K562 (cell line): Measurements from ENCODE around the gene CLPSL2. TPM values are rescaled to one million over a fixed set of nuclear protein-coding genes. Genes with fewer than 3 reads are reported as not detected.

Source experiments
- C11orf30 ChIP-seq: fragments of 450-650 bp; IDR thresholded peaks from 2 replicates; pipeline ENCODE4 v1.6.1; 2016; ENCODE audit warnings: low read depth, mild to moderate bottlenecking
- CEBPB ChIP-seq: fragments of 450-650 bp; IDR thresholded peaks from 2 replicates; pipeline ENCODE4 v1.6.1; 2016; ENCODE audit warnings: missing genetic modification characterization, missing compliant biosample characterization
- CREM ChIP-seq: IDR thresholded peaks from 2 replicates; pipeline ENCODE4 v1.6.1; 2014; ENCODE audit warnings: antibody characterized with exemption, low read depth
- CTBP1 ChIP-seq: fragments of 450-650 bp; IDR thresholded peaks from 2 replicates; pipeline ENCODE4 v1.6.1; 2016; ENCODE audit warnings: borderline replicate concordance
- E2F5 ChIP-seq: sonication (generic); formaldehyde crosslinking; IDR thresholded peaks from 2 replicates; pipeline ENCODE4 v1.8.0; 2022; ENCODE audit warnings: mild to moderate bottlenecking, missing genetic modification reagents
- GABPB2 ChIP-seq: fragments of 250-450 bp; sonication (Bioruptor Pico); conservative IDR thresholded peaks from 2 replicates; pipeline ENCODE4 v1.5.1; 2021; ENCODE audit warnings: mild to moderate bottlenecking
- HMBOX1 ChIP-seq: sonication (generic); IDR thresholded peaks from 2 replicates; pipeline ENCODE4 v1.6.1; 2016
- NFYB ChIP-seq: IDR thresholded peaks from 2 replicates; pipeline ENCODE4 v1.6.1; 2011; ENCODE audit warnings: mild to moderate bottlenecking, moderate library complexity; ENCODE audit not compliant: insufficient read length; ENCODE audit errors: extremely low read depth
- PML ChIP-seq: IDR thresholded peaks from 2 replicates; pipeline ENCODE4 v1.6.1; 2012; ENCODE audit warnings: low read length, inconsistent platforms
- PRDM10 ChIP-seq: fragments of 450-650 bp; IDR thresholded peaks from 2 replicates; pipeline ENCODE4 v1.6.1; 2018; ENCODE audit not compliant: partially characterized antibody
- U2AF2 ChIP-seq: fragments of 200-400 bp; formaldehyde crosslinking; optimal IDR thresholded peaks from 2 replicates; pipeline ENCODE3; 2017; ENCODE audit warnings: low read depth, mild to moderate bottlenecking, low read length
- ZNF561 ChIP-seq: fragments of 450-650 bp; formaldehyde crosslinking; conservative IDR thresholded peaks from 2 replicates; pipeline ENCODE4 v1.4.0; 2020; ENCODE audit warnings: mild to moderate bottlenecking, moderate library complexity
- polyA plus RNA-seq, 8 experiments: library from polyadenylated mRNA; depleted of rRNA in 4 of 8; stranded (reverse) in 5 of 8; unstranded in 3 of 8; fragments of >200 nt; fragmentation: Nextera tagmentation in 2 of 8; fragmentation: Illumina TruSeq in 1 of 8; extraction: Ambion mirVana in 2 of 8; extraction: Trizol in 1 of 8; gene quantifications; 2 replicates each; pipeline versions ENCODE4 v1.2.1 to v1.2.3, GENCODE V29; 2011 to 2014; ENCODE audit warnings: inconsistent platforms in 1 of 8, missing spikeins in 1 of 8
- total RNA-seq, 7 experiments: library from RNA; depleted of rRNA in 6 of 7; stranded (reverse); fragments of >200 nt in 6 of 7; fragmentation: Illumina TruSeq in 2 of 7; extraction: Trizol in 2 of 7; gene quantifications; 2 replicates each; pipeline versions ENCODE4 v1.2.1 to v1.2.3, GENCODE V29; 2011 to 2021; ENCODE audit warnings: low replicate concordance in 1 of 7
- TF ChIP-seq, protein P1 (sequence below), 2 experiments: fragments of 450-650 bp; IDR thresholded peaks; 2 replicates each; pipeline ENCODE4 v1.6.1; 2018; ENCODE audit warnings: mild to moderate bottlenecking in 2 of 2, low read depth in 1 of 2; ENCODE audit not compliant: partially characterized antibody in 2 of 2

The CLPSL2 gene
- total and polyA plus RNA-seq, 9 of the 15 experiments (the other 6 are each of a cell fraction or from before 2014, with no cell fraction given): not detected

GRCh38 chr6:35794536-35795452 is 18.4 kb downstream of the CLPSL2 start (continued):
- TF ChIP-seq PRDM10: no peak
- no peak for TF ChIP-seq ZNF561 (CRISPR knock-in tag)
- TF ChIP-seq E2F5 (CRISPR knock-in tag): no peak
- TF ChIP-seq, protein P1, sequence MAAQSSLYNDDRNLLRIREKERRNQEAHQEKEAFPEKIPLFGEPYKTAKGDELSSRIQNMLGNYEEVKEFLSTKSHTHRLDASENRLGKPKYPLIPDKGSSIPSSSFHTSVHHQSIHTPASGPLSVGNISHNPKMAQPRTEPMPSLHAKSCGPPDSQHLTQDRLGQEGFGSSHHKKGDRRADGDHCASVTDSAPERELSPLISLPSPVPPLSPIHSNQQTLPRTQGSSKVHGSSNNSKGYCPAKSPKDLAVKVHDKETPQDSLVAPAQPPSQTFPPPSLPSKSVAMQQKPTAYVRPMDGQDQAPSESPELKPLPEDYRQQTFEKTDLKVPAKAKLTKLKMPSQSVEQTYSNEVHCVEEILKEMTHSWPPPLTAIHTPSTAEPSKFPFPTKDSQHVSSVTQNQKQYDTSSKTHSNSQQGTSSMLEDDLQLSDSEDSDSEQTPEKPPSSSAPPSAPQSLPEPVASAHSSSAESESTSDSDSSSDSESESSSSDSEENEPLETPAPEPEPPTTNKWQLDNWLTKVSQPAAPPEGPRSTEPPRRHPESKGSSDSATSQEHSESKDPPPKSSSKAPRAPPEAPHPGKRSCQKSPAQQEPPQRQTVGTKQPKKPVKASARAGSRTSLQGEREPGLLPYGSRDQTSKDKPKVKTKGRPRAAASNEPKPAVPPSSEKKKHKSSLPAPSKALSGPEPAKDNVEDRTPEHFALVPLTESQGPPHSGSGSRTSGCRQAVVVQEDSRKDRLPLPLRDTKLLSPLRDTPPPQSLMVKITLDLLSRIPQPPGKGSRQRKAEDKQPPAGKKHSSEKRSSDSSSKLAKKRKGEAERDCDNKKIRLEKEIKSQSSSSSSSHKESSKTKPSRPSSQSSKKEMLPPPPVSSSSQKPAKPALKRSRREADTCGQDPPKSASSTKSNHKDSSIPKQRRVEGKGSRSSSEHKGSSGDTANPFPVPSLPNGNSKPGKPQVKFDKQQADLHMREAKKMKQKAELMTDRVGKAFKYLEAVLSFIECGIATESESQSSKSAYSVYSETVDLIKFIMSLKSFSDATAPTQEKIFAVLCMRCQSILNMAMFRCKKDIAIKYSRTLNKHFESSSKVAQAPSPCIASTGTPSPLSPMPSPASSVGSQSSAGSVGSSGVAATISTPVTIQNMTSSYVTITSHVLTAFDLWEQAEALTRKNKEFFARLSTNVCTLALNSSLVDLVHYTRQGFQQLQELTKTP (IDR thresholded peaks at IDR 0.05; ENCODE audit: low read depth in 1 of 2, partially characterized antibody in 2 of 2): no peak
- TF ChIP-seq PML: no peak
- 0 out of 2 replicates have a peak, but pooled peaks have one; percentile 39 for TF ChIP-seq CEBPB (tag)
- TF ChIP-seq HMBOX1: no peak
- no peak for TF ChIP-seq GABPB2 (CRISPR knock-in tag)
- peak; percentile 64 for TF ChIP-seq CTBP1
- no peak for TF ChIP-seq CREM
- TF ChIP-seq NFYB: no peak
- TF ChIP-seq C11orf30: peak; percentile 92
- no peak for TF ChIP-seq U2AF2
